NCI-H2196 treated with DMSO at 0.1 percent for 48 hours (cell line): ENCODE data around the gene MAP6.

Source experiments
- DNase-seq: peaks from one replicate; lab custom pipeline; 2025; ENCODE audit not compliant: unreplicated experiment; lab: John Stamatoyannopoulos, UW

The MAP6 gene

DNA sequence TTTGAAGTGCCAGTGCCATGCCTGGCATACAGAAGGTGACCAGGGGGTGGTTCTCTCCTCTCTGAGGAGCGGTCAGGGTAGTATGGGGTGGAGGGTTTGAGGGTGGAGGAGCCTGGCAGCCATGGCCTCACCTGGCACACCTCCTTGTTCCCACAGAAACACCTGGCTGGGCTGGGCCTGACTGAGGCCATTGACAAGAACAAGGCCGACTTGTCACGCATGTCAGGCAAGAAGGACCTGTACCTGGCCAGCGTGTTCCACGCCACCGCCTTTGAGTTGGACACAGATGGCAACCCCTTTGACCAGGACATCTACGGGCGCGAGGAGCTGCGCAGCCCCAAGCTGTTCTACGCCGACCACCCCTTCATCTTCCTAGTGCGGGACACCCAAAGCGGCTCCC is 97.2 kb downstream of the MAP6 start:
- DNase-seq = no peak

- no peak for DNase-seq
These were observed 98.2 kb downstream of the MAP6 start for GRCh38 chr11:75570559-75571139.

DNA sequence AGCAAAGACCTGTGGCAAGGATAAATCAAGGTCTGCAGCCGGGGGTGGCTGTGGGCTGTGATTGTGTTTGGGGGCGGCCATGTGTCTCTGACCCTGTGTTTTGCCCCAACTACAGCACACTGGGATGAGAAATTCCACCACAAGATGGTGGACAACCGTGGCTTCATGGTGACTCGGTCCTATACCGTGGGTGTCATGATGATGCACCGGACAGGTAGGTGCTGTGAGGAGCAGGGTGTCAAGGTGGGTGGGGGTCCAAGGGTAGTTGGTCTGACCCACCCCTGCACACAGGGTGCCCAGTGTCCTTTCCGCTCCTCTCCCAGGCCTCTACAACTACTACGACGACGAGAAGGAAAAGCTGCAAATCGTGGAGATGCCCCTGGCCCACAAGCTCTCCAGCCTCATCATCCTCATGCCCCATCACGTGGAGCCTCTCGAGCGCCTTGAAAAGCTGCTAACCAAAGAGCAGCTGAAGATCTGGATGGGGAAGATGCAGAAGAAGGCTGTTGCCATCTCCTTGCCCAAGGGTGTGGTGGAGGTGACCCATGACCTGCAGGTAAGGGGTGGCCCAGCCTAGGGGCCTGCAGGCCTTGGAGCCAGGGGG is 100.1 kb downstream of the MAP6 start:
- DNase-seq = no peak

DNA sequence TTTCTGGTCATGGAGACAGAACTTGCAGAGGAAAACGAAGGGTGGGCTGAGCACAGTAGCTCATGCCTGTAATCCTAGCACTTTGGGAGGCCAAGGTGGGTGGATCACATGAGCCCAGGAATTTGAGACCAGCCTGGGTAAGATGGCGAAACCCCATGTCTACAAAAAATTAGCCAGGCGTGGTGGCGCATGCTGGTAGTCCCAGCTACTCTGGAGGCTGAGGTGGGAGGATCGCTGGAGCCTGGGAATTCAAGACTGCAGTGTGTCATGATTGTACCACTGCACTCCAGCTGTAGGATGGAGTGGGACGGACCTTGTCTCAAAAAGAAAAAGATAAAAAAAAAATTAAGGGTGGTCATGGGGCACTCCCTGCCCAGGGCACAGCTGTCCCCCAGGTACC is 100.9 kb downstream of the MAP6 start:
- DNase-seq = no peak

DNA sequence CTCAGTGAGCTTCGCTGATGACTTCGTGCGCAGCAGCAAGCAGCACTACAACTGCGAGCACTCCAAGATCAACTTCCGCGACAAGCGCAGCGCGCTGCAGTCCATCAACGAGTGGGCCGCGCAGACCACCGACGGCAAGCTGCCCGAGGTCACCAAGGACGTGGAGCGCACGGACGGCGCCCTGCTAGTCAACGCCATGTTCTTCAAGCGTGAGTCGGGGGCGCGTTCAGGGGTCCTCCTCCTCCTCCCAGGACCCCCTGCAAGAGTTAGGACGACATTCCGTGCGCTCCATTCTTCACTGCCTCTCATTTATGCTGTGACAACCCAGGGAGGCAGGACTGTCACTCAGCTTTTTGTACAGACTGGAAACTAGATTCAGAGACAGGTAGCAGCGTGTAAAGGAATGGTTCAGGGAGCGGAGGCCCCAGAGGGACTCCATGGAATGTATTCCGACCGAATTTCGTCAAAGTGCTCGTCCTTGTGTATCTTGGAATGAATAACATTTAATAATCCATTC is 102.0 kb downstream of the MAP6 start:
- no peak for DNase-seq

DNA sequence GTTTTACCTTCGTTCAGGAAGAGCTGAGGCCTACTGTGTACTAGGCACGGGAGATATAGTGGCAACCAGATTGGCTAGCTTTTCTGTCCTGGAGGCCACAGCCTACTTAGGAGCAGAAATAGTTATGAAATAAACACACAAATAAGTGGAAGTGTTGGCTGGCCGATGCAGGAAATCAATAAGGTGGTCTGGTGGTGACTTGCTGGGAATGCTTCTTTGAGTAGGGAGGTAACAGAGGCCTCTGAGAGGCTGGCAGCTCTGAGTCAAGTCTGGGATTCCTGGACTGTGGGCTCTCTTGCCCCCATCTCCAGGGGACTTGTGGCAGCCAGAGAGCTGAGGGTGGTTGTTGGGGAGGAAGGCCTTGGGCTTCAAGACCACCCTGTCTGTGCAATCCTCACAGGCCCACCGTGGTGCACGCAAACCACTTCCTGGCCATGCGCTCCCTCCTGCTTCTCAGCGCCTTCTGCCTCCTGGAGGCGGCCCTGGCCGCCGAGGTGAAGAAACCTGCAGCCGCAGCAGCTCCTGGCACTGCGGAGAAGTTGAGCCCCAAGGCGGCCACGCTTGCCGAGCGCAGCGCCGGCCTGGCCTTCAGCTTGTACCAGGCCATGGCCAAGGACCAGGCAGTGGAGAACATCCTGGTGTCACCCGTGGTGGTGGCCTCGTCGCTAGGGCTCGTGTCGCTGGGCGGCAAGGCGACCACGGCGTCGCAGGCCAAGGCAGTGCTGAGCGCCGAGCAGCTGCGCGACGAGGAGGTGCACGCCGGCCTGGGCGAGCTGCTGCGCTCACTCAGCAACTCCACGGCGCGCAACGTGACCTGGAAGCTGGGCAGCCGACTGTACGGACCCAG is 102.7 kb downstream of the MAP6 start:
- DNase-seq = no peak

DNA sequence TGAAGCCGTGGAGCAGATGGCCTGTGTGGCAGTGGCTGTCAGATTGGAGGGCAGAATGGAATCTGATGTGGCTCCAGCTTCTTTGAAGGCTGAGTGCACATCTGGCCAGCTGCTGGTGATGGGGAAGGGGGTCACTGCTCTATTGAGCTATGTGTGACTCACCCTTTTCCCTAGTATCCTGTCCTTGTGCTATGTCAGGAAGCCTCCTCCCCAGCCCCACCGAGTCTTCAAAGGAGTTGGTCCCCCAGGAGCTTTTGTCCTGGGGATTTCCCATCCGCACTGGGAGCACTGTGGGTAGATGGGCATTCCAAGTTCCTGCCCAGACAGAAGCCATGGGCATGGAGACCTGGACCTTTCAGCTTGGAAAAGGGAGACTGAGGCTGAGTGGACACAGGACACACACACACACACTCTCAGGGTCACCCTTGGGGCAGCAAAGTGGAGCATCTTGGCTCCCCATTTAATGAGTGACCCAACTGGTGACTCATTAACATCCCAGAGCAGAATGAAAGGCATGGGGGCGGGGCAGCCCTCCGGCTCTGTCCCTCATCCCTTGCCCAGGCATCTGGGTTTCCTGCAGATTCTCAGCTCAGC is 103.5 kb downstream of the MAP6 start:
- no peak for DNase-seq

- no peak for DNase-seq
These were observed 104.8 kb downstream of the MAP6 start for GRCh38 chr11:75563978-75564552.

DNA sequence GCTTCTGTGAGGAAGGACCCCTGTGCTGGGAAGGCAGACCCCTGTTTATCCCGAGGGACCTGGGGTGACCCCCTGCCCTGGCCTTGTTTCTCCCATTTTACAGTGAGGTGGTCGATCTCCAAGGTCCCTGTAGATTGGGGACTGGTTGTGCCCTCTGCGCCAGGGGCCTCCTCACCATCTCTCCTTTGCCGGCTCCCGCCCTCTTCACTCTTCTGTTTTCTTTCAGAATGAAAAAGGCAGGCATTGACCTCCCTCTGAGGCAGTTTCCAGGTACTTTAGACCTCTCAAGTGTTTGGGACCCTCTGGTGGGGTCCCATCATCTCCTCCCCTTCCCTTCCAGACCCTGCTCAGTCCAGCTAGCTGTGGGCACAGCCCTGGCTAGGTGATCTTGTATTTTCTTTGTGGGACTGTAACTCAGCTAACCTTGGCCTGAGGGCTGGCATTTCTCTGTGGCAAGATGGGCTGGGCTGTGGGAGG is 105.3 kb downstream of the MAP6 start:
- no peak for DNase-seq

DNA sequence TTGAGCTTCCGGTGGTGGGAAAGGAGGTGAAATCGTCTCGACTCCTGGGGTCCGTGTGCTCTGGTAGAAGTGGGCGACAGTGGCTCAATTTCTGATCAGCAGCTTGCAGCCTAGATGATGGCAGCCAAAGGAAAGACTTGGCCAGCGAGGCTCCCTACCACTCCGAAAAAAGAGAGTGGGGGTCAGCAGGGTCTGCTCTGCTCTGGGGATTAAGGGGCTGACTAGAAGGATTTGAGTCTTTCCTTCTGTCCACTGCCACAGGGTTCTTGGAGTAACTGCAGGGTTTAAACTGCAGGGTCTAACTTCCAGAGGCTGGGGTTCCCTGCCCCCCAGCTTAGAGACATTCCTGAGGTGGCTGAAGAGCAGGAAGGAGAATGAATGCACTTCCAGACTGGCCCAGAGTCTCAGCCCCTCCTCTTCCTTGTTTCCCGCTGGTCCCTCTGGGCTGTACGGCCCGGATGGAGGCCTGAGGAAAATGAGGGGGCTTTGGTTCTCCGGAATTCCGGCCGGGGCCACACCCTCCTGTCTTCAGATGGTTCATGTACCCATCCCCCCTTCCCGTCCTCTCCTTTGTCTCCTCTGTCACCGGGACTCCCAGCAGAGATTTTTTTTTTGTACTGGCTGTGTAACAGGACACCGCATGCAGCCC is 105.9 kb downstream of the MAP6 start:
- no peak for DNase-seq

- DNase-seq = no peak
These were observed 106.6 kb downstream of the MAP6 start, which contains the start of gene SERPINH1 for GRCh38 chr11:75562048-75562835. Gene SERPINH1, plus strand, starts transcription at chr11:75562253. Its CDS starts 4,097 bp downstream, at chr11:75566350.

DNA sequence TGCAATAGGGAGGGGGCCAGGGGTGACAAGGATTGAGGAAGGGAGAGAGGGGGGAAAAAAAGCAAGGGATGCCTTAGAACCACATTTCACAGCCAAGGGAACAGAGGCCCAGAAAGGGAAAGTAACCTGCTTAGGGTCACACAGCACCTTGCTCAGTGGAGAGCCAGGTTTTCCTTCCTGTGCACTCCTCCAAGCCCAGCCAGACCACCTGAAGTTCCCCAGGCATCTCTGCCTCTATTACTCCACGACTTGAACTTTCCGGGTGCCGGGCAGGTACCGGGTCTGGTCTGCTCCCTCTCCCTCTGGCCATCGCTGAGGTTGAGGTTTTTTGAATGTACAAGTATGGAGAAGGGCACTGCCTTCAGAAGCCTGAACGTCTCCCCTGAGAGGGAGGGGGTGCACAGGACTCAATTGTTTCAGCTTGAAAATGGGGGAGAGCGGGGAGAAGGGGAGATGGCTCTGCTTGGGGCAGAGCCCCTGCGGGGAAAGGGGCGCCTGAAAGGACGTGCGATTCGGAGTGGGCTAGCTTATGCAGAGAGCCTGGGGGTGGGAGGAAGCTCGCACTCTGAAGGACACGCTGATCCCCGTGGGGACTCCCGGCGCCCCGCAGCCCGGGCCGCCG is 107.3 kb downstream of the MAP6 start:
- DNase-seq = no peak

GRCh38 chr11:75560644-75561043 is 108.2 kb downstream of the MAP6 start:
- DNase-seq = no peak

- no peak for DNase-seq
These were observed 109.6 kb downstream of the MAP6 start for GRCh38 chr11:75558939-75559843.

DNA sequence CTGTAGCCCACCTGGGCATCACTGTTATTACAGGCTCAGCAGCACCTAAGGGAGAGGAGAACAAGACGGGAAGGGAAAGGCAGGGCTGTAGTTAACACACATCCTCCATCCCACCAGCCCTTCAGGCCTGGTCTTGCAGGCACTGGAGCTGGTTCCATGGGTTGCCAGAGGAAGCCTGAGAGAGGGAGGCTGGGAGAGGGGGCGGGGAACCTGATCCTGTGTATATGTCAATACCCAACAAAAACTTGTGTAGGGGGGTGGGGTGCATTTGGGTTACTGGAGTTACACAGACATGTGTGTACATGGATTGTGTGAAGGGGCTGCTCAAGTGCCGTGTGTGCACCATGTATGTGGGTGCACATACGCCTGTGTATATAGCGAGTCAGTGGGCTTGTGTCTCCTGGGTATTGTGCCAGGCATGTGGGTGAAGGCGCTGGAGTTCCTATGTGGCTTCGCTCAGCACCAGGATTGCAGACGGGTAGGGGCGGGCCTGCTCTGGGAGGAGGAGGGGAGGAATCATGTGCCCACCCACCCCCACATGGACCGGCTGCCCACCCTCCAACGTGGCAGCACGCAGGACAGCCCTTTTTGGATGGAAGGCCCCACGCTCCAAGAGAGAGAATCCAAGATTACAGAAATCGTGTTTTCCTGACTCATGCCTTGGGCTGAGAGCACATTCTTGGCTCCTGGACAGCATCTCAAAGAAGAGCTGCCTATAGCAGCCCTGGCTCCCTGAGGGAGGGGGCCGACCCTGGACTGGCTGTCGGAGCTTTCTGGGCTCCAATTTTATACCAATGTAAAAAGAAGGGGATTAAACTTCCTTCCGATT is 111.0 kb downstream of the MAP6 start:
- no peak for DNase-seq

GRCh38 chr11:75556275-75556674 is 112.6 kb downstream of the MAP6 start:
- no peak for DNase-seq

DNA sequence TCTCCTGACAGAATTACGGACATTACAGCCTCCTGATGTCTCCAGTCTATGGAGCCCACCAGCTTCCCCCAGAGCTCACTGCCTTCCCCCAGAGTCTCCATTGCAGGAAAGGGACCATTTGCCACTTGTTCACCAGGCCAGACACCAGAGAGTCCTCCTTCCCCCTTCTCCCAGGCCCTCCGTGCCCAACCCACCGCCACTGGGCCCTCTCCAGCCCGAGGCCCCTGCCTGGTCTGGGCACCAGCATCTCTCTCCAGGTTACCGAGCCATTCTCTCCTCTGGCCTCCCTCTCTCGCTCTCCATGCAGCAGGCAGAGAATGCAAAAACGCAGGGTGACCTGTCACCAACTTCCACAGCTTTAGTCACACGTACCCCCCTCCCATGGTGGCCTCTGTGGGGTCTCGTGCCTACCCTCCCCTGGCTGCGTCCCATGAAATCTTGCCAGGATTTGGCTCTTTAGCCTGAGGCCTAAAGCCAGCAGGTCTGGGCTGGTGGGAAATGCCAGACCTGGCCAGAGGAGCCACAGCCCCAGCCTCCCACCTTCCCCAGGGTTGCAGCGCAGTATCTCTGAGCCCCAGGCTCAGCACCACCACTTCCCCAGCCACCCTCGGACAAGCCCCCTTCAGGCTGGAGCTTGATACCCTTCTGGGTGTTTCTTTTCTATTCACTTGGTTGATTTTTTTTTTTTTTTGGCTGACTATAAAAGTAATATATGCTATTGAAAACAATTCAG is 113.6 kb downstream of the MAP6 start:
- DNase-seq = no peak
